ENCODE results near the gene GALNT16. TPM values are rescaled to one million over a fixed set of nuclear protein-coding genes. Genes with fewer than 3 reads are reported as not detected.

Gene GALNT16
- total RNA-seq, 5 donors from 2014 or later (not counting 1 experiment from before 2014, with no cell fraction given), result 0.13 to 0.46 TPM; not detected in 3

DNA sequence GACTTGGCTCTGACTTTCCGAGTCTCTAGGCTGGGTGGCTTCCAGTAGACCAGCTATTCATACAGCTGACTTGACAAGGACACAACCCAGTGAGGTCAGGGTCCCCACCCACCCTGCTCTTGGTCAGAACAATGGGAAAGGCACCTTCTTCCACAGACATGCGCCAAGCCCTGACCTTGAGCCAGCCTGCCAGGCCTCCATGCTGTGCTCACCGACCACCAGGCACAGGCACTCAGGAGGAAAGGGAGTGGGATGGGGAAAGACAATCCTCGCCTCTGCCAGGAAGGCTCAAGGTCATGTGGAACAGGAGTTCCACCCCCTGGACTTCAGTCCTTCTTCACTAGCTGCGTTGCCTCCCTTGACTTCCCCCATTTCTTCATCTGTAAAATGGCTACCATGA, 31.4 kb downstream of the GALNT16 start:
- CTCF ChIA-PET, result no interaction called here
- POLR2A ChIA-PET, result no interaction called here
- Mint-ChIP-seq H3K4me1 (no peaks in the 10 kb centered on the region), H3K4me3 (no peak overlapping the region), H3K36me3 (no peaks in the 10 kb centered on the region), H3K9me3 (no peaks in the 10 kb centered on the region), H3K27me3 (no peaks in the 10 kb centered on the region), H3K27ac (no peak overlapping the region)
- DNase-seq (no peak), ATAC-seq (replicated peaks in 1 of 4) (no peak)
- WGBS (ENCODE audit: insufficient coverage), result no CpG with 5 or more reads among the region's 5 CpGs
- H3K4me3 ChIP-seq (ENCODE audit: control insufficient read depth in 1 of 2, extremely low read depth in 1 of 2, low read length in 1 of 2), result no peak overlapping the region
- H3K27me3 ChIP-seq (replicated peaks in 1 of 2; ENCODE audit: control insufficient read depth in 2 of 2, extremely low read depth in 1 of 2, insufficient read depth in 2 of 2, low read length in 1 of 2), result peaks cover 0 to 10% of the 10 kb centered on the region in 2 experiments
- H3K4me1 ChIP-seq (ENCODE audit: control insufficient read depth in 1 of 2, extremely low read depth in 1 of 2, insufficient read depth in 2 of 2, low read length in 2 of 2), result no peaks in the 10 kb centered on the region
- no peaks in the 10 kb centered on the region for H3K9me3 ChIP-seq
- no peak overlapping the region for H3K27ac ChIP-seq (ENCODE audit: low read length)
- no peaks in the 10 kb centered on the region for H3K36me3 ChIP-seq (ENCODE audit: control insufficient read depth in 2 of 2, extremely low read depth in 1 of 2, insufficient read depth in 1 of 2, low read length in 1 of 2)

DNA sequence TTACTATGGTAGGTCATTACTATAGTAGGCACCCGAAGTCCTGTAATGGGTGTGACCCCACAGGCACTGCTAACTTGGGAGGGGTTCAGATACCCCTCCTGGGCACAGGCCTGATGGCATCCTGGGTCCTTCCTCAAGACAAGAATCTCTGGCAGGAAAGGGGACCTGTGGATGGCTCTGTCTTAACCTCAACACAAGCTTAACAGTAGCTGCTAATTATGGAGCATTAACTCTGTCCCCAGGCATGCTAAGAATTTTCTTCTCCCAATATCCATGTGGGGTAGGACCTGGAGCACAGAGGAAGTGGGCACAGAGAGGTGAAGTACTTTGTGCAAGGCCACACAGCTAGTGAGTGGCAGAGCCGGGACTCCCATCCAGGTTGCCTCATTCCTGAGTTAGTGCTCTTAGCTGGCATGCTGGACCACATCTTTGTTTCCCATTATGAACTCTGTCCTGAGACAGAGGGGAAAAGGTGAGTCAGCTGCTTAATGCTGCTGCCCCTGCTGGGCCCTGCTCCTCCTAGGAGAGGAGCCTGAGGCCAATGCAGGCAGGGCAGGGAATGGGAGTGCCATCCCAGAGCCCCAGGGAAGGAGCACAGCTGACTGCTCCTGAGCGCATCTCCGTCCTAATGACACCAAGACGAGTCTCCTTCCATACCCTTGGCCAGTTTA, 32.1 kb downstream of the GALNT16 start:
- no peaks in the 10 kb centered on the region for H3K27me3 Mint-ChIP-seq
- CTCF ChIA-PET, result no interaction called here

DNA sequence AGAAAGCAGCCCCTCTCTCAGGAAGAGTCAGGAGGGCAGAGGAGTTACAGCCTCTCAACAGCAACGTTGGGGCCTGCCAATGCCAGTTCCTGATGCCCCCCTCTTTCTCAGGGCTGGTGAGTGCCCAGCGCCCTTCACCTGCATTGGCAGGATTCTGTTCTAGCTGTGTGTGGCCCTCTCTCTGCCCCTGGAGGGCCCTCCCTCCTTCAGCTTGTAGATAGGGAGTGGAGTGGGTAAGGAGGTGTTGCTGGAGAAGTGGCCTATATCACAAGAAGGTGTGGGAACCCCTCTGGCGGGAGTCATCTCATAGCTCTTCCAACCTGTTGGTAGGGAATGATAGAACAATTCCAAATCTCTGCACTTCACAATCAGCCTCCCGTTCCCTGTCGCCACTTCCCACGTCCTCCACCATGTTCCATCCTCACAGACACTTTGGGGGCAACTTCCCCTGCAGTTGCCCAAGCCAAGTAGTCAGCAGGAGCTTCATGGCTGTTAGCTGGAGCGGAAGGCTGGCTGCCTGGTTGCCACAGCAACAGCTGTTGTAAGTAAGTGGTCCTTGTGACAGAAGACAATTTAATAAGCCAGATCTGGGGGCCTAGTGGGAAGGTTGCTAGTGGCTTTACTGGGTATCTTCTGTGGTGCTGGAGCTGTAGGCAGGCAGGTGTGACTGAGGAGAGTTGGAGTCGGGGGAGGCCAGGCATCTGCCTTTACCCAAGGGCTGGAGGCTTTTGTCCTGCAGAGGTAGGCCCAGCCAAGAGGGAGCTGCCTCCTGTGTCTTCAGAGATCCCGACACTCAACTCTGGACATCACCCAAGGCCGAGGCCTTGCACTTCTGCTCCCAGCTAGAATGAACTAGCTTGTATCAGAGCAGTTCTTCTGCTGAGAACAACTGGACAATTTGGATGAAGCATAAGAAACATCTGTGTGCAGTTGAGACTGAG, 38.4 kb downstream of the GALNT16 start:
- Histone ChIP-seq H3K27me3 (replicated peaks in 1 of 2; ENCODE audit: control insufficient read depth in 2 of 2, extremely low read depth in 1 of 2, insufficient read depth in 2 of 2, low read length in 1 of 2) (peaks cover 6 to 13% of the 10 kb centered on the region in 2 experiments), H3K36me3 (ENCODE audit: control insufficient read depth in 2 of 2, extremely low read depth in 1 of 2, insufficient read depth in 1 of 2, low read length in 1 of 2) (no peaks in the 10 kb centered on the region), H3K4me3 (ENCODE audit: control insufficient read depth in 1 of 2, extremely low read depth in 1 of 2, low read length in 1 of 2) (no peak overlapping the region), H3K4me1 (ENCODE audit: control insufficient read depth in 1 of 2, extremely low read depth in 1 of 2, insufficient read depth in 2 of 2, low read length in 2 of 2) (no peaks in the 10 kb centered on the region), H3K27ac (ENCODE audit: low read length) (no peak overlapping the region), H3K9me3 (no peaks in the 10 kb centered on the region)
- WGBS (ENCODE audit: insufficient coverage), result 73% methylated on average over 7 of the region's 10 CpGs
- Mint-ChIP-seq H3K36me3 (no peaks in the 10 kb centered on the region), H3K27me3 (peaks cover 5 to 6% of the 10 kb centered on the region in 2 donors), H3K4me3 (no peak overlapping the region), H3K27ac (no peak overlapping the region), H3K4me1 (no peaks in the 10 kb centered on the region), H3K9me3 (no peaks in the 10 kb centered on the region)
- DNase-seq (no peak), ATAC-seq (replicated peaks in 1 of 4) (peak in 1 of 4 experiments; percentile 11)
- POLR2A ChIA-PET, result interaction anchor here in 1 of 2 donors (0.6 kb wide), 1 partner anchor 724 kb away, joined by 5 read pairs; no protein-coding TSS in a partner anchor
- CTCF ChIA-PET, result interaction anchor here in 1 of 2 donors (0.6 kb wide), 1 partner anchor 250 kb away, joined by 5 read pairs; no protein-coding TSS in a partner anchor

More for the DNA sequence above, 32.1 kb downstream of the GALNT16 start:
- ATAC-seq (replicated peaks in 1 of 4), result no peak
- H3K9me3 ChIP-seq, result no peaks in the 10 kb centered on the region
- Mint-ChIP-seq H3K27ac (no peak overlapping the region), H3K4me3 (no peak overlapping the region), H3K9me3 (no peaks in the 10 kb centered on the region), H3K36me3 (no peaks in the 10 kb centered on the region), H3K4me1 (no peaks in the 10 kb centered on the region)
- POLR2A ChIA-PET, result no interaction called here
- H3K27ac ChIP-seq (ENCODE audit: low read length), result no peak overlapping the region
- no peaks in the 10 kb centered on the region for H3K4me1 ChIP-seq (ENCODE audit: control insufficient read depth in 1 of 2, extremely low read depth in 1 of 2, insufficient read depth in 2 of 2, low read length in 2 of 2)
- no peak overlapping the region for H3K4me3 ChIP-seq (ENCODE audit: control insufficient read depth in 1 of 2, extremely low read depth in 1 of 2, low read length in 1 of 2)
- peaks cover 0 to 10% of the 10 kb centered on the region in 2 experiments for H3K27me3 ChIP-seq (replicated peaks in 1 of 2; ENCODE audit: control insufficient read depth in 2 of 2, extremely low read depth in 1 of 2, insufficient read depth in 2 of 2, low read length in 1 of 2)
- no peak for DNase-seq
- H3K36me3 ChIP-seq (ENCODE audit: control insufficient read depth in 2 of 2, extremely low read depth in 1 of 2, insufficient read depth in 1 of 2, low read length in 1 of 2), result no peaks in the 10 kb centered on the region
- 83% methylated on average over 5 of the region's 5 CpGs for WGBS (ENCODE audit: insufficient coverage)

DNA sequence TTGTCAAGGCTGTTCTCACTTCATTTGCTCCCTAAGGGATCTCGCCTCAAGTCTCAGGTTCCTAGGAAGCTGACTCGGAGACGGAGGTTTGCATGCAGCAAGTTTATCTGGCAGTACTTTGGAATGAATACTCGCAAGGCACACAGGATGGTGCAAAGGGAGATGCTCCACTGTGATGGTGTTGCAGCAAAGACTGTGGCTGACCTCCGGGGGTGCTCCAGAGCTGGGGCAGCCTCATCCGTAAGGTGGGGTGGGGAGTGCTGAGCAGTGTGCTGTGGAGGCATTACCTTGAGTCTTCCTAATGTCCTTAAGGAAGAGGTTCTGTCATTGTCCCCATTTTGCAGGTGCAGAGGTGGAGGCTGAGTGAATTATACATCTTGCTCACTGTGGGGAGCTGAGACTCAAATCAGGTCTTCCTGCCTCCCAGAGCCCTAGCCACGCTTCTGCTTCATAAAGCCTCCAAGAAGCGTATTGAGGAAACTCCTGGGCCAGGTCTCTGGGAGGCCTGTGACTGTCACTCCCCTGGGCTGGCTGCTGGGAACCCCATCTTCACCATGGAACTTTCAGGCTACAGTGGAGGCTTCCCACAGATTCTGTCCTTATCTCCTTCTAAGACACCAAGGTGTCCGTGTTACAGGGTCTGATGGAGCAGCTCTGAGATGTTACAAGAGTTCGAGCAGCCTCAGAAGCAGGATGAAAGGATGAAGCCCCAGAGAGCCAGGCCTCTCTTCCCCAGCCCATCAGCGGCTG, 39.5 kb downstream of the GALNT16 start:
- Mint-ChIP-seq H3K4me3 (no peak overlapping the region), H3K27me3 (peaks cover 5 to 6% of the 10 kb centered on the region in 2 donors), H3K4me1 (no peaks in the 10 kb centered on the region), H3K27ac (no peak overlapping the region), H3K36me3 (no peaks in the 10 kb centered on the region), H3K9me3 (no peaks in the 10 kb centered on the region)
- no peaks in the 10 kb centered on the region for H3K9me3 ChIP-seq
- H3K27ac ChIP-seq (ENCODE audit: low read length), result no peak overlapping the region
- no peaks in the 10 kb centered on the region for H3K4me1 ChIP-seq (ENCODE audit: control insufficient read depth in 1 of 2, extremely low read depth in 1 of 2, insufficient read depth in 2 of 2, low read length in 2 of 2)
- peaks cover 7 to 13% of the 10 kb centered on the region in 2 experiments for H3K27me3 ChIP-seq (replicated peaks in 1 of 2; ENCODE audit: control insufficient read depth in 2 of 2, extremely low read depth in 1 of 2, insufficient read depth in 2 of 2, low read length in 1 of 2)
- ChIA-PET POLR2A (no interaction called here), CTCF (no interaction called here)
- ATAC-seq (replicated peaks in 1 of 4) (no peak), DNase-seq (peak in 1 of 35 experiments; percentile 3)
- no peaks in the 10 kb centered on the region for H3K36me3 ChIP-seq (ENCODE audit: control insufficient read depth in 2 of 2, extremely low read depth in 1 of 2, insufficient read depth in 1 of 2, low read length in 1 of 2)
- WGBS (ENCODE audit: insufficient coverage), result 84% methylated on average over 10 of the region's 11 CpGs
- H3K4me3 ChIP-seq (ENCODE audit: control insufficient read depth in 1 of 2, extremely low read depth in 1 of 2, low read length in 1 of 2), result no peak overlapping the region

DNA sequence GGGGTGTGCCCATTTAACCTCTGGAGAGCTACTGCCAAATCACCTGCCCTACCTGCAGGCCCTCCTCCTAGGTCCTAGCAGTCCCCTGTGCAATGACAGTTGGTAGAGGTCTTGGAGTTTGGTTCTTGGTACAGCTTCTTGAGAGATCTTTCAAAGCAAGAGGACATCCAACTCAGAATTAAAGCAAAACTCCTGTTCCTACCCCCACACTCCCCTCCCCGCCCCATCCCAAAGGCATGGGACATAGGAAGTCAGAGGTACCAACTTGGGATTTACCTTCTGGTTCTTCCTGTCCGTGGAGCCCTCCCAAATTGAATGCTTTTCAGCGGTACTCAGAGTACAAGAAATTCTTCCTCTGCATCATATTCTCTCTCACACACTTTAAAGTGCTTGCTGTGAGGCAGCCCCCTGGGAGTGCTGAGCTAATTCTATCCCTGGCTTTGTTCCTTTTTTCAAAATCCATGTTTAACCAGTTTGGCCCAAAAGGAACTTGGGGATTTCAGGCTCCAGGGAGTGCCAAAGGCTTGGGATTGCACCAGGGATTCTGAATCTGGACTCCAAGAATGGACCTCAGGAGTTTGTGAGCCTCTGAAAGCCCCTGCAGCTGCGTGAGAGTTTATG, 40.8 kb downstream of the GALNT16 start:
- ATAC-seq (replicated peaks in 1 of 4) (no peak), DNase-seq (no peak)
- Mint-ChIP-seq H3K27ac (no peak overlapping the region), H3K9me3 (no peaks in the 10 kb centered on the region), H3K36me3 (no peaks in the 10 kb centered on the region), H3K4me1 (no peaks in the 10 kb centered on the region), H3K4me3 (no peak overlapping the region), H3K27me3 (peaks cover 5 to 6% of the 10 kb centered on the region in 2 donors)
- no peaks in the 10 kb centered on the region for H3K9me3 ChIP-seq
- no peak overlapping the region for H3K27ac ChIP-seq (ENCODE audit: low read length)
- no peak overlapping the region for H3K4me3 ChIP-seq (ENCODE audit: control insufficient read depth in 1 of 2, extremely low read depth in 1 of 2, low read length in 1 of 2)
- ChIA-PET POLR2A (no interaction called here), CTCF (no interaction called here)
- WGBS (ENCODE audit: insufficient coverage), result 67% methylated on average over 1 of the region's 4 CpGs
- H3K4me1 ChIP-seq (ENCODE audit: control insufficient read depth in 1 of 2, extremely low read depth in 1 of 2, insufficient read depth in 2 of 2, low read length in 2 of 2), result no peaks in the 10 kb centered on the region
- no peaks in the 10 kb centered on the region for H3K36me3 ChIP-seq (ENCODE audit: control insufficient read depth in 2 of 2, extremely low read depth in 1 of 2, insufficient read depth in 1 of 2, low read length in 1 of 2)
- H3K27me3 ChIP-seq (replicated peaks in 1 of 2; ENCODE audit: control insufficient read depth in 2 of 2, extremely low read depth in 1 of 2, insufficient read depth in 2 of 2, low read length in 1 of 2), result peaks cover 7 to 11% of the 10 kb centered on the region in 2 experiments

DNA sequence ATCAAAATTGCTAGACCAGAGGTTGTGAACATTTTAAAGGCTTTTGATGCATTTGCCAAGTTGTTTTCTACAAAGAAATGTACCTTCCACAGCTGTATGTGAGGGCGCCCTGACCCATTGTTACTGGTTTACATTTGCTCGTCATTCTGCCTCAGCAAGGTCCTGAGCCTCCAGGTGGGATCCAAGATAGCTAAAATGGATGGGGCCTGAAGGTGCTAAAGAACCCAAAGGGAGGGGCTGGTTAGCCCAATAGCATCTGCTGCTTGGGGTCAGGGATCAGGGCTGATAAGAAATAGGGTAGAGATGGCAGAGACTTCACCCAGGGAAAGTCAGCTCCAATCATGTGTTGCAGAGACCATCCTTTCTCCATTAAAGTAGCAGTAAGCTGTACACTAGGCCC, 43.1 kb downstream of the GALNT16 start:
- no peaks in the 10 kb centered on the region for H3K9me3 ChIP-seq
- DNase-seq, result no peak
- no peaks in the 10 kb centered on the region for H3K36me3 ChIP-seq (ENCODE audit: control insufficient read depth in 2 of 2, extremely low read depth in 1 of 2, insufficient read depth in 1 of 2, low read length in 1 of 2)
- no peak overlapping the region for H3K4me3 ChIP-seq (ENCODE audit: control insufficient read depth in 1 of 2, extremely low read depth in 1 of 2, low read length in 1 of 2)
- 65% methylated on average over 2 of the region's 2 CpGs for WGBS (ENCODE audit: insufficient coverage)
- H3K36me3 Mint-ChIP-seq, result no peaks in the 10 kb centered on the region
- H3K27me3 Mint-ChIP-seq, result peaks cover 17 to 20% of the 10 kb centered on the region in 2 donors
- no peak for ATAC-seq (replicated peaks in 1 of 4)
- no peaks in the 10 kb centered on the region for H3K4me1 ChIP-seq (ENCODE audit: control insufficient read depth in 1 of 2, extremely low read depth in 1 of 2, insufficient read depth in 2 of 2, low read length in 2 of 2)
- peaks cover 9 to 18% of the 10 kb centered on the region in 2 experiments for H3K27me3 ChIP-seq (replicated peaks in 1 of 2; ENCODE audit: control insufficient read depth in 2 of 2, extremely low read depth in 1 of 2, insufficient read depth in 2 of 2, low read length in 1 of 2)
- H3K9me3 Mint-ChIP-seq, result no peaks in the 10 kb centered on the region
- no peaks in the 10 kb centered on the region for H3K4me1 Mint-ChIP-seq
- ChIA-PET CTCF (no interaction called here), POLR2A (no interaction called here)
- H3K4me3 Mint-ChIP-seq, result no peak overlapping the region
- H3K27ac Mint-ChIP-seq, result no peak overlapping the region
- no peak overlapping the region for H3K27ac ChIP-seq (ENCODE audit: low read length)
